Testis (tissue), 3 donors: ENCODE measurements around the gene FSTL1. TPM values are rescaled to one million over a fixed set of nuclear protein-coding genes. Genes with fewer than 3 reads are reported as not detected.

ENCODE experiments used
- DNase-seq: peaks from one replicate; pipeline ENCODE4 v3.0.0-alpha.2; 2019
- H3K27ac ChIP-seq, 2 donors: fragments of 200-600 bp; sonication (generic); one replicate each; pipeline ENCODE4 v1.5.1; 2019
- H3K27me3 ChIP-seq: fragments of 200-600 bp; sonication (generic); one replicate; pipeline ENCODE4 v1.5.1; 2019
- H3K36me3 ChIP-seq: fragments of 200-600 bp; sonication (generic); one replicate; pipeline ENCODE4 v1.5.1; 2017; ENCODE audit warnings: low read depth; ENCODE audit errors: missing control alignments
- H3K4me1 ChIP-seq: fragments of 200-600 bp; sonication (generic); one replicate; pipeline ENCODE4 v1.5.1; 2019
- H3K4me3 ChIP-seq, 2 donors: fragments of 200-600 bp; sonication (generic); one replicate each; pipeline ENCODE4 v1.5.1; 2017 to 2019
- H3K9me3 ChIP-seq: fragments of 200-600 bp; sonication (generic); one replicate; pipeline ENCODE4 v1.5.1; 2017
- POLR2A ChIP-seq: fragments of 450-650 bp; IDR thresholded peaks from one replicate; pipeline ENCODE4 v1.6.1; 2017; ENCODE audit warnings: antibody characterized with exemption, mild to moderate bottlenecking, moderate library complexity
- WGBS, 2 donors: methylation state at CpG; one replicate each; pipeline ENCODE4 v1.1.5; 2018; 5-methylcytosine and 5-hydroxymethylcytosine counted together
- intact Hi-C: fragments of 100-400 bp; cut with DNase I; formaldehyde crosslinking; loops from one replicate; pipeline ENCODE4 v1.15.1; 2023; ENCODE audit warnings: low total_unique reads
- polyA plus RNA-seq: library from polyadenylated mRNA; stranded (reverse); fragments of 350-450 nt; fragmentation: Illumina TruSeq; extraction: RNeasy Lipid Tissue Mini Kit (QIAGEN cat#74804); gene quantifications from one replicate; pipeline ENCODE4 v1.2.3, GENCODE V29; 2014; ENCODE audit warnings: low read depth, low replicate concordance; ENCODE audit not compliant: insufficient read depth
- total RNA-seq, 2 donors: library from RNA; depleted of rRNA; stranded (reverse); fragments of >200 nt; gene quantifications; one replicate each; pipeline ENCODE4 v1.2.3, GENCODE V29; 2016
- TF ChIP-seq, protein P1 (sequence below), 3 experiments: fragments of 450-650 bp in 2 of 3; fragments of 200-600 bp in 1 of 3; sonication (generic) in 1 of 3; IDR thresholded peaks; one replicate each; pipeline ENCODE4 v1.5.1; 2016 to 2019; ENCODE audit warnings: antibody characterized with exemption in 3 of 3, mild to moderate bottlenecking in 2 of 3, moderate library complexity in 1 of 3

FSTL1 gene
- total and polyA plus RNA-seq, 3 donors from 2014 or later: 35.0 to 122 (median 73.8) TPM

DNA sequence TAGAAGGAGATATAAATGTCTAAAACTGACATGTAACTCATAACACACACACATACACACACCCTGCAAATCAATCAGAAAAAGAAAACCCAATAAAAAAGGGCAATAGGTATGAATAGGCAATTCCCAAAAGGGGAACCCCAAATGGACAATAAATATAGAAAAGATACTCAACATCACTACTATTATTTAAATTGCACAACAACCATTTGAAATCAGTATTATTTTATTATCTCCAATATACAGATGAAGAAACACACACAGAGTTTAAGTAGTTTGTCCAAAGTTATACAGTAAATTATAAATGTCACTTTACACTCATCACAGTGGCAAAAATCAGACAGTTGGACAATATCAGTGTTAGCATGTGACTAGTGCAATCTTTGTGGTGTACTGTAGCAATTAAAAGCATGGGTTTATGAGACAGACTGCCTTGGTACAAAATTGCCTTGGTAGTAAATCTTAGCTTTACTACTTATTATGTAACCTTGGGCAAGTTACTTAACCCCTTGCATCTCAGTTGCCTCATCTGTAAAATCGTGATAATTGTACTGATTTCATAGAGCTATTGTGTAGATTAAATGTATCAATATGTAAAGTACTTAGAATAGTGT, 3.4 kb upstream of the FSTL1 start:
- TF ChIP-seq, protein P1, sequence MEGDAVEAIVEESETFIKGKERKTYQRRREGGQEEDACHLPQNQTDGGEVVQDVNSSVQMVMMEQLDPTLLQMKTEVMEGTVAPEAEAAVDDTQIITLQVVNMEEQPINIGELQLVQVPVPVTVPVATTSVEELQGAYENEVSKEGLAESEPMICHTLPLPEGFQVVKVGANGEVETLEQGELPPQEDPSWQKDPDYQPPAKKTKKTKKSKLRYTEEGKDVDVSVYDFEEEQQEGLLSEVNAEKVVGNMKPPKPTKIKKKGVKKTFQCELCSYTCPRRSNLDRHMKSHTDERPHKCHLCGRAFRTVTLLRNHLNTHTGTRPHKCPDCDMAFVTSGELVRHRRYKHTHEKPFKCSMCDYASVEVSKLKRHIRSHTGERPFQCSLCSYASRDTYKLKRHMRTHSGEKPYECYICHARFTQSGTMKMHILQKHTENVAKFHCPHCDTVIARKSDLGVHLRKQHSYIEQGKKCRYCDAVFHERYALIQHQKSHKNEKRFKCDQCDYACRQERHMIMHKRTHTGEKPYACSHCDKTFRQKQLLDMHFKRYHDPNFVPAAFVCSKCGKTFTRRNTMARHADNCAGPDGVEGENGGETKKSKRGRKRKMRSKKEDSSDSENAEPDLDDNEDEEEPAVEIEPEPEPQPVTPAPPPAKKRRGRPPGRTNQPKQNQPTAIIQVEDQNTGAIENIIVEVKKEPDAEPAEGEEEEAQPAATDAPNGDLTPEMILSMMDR (IDR thresholded peaks at IDR 0.05): no peak
- no peak for TF ChIP-seq POLR2A

DNA sequence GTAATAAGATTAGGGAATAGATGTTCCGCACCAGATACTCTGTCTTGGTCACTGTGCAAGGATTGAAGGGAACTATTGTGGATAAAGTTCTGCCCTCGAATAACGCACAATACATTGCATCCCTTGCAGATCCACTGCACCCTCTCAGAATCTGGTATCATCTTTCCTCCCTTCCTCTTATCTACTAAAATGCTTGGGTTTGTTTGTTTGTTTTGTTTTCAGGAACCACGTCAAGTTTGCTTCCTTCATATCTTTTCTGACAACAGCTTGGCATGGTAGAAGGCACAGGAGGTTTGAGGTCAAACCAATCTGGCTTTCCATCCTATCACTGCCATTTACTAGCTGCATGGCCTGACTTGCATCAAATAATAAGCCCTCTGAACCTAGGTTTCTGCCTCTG, 2.0 kb upstream of the FSTL1 start:
- H3K27me3 ChIP-seq: no peaks in the 10 kb centered on the region
- no peak overlapping the region for H3K27ac ChIP-seq
- no peaks in the 10 kb centered on the region for H3K9me3 ChIP-seq
- no peaks in the 10 kb centered on the region for H3K36me3 ChIP-seq
- peaks cover 9% of the 10 kb centered on the region for H3K4me1 ChIP-seq
- TF ChIP-seq, protein P1 (IDR thresholded peaks at IDR 0.05): no peak
- no peak for TF ChIP-seq POLR2A
- no peak for DNase-seq
- H3K4me3 ChIP-seq: no peak overlapping the region
- WGBS, 2 donors: 63 to 72% methylated on average over 4 of the region's 4 CpGs
- intact Hi-C loops: no loop called here

More for the DNA sequence above, 3.4 kb upstream of the FSTL1 start:
- WGBS, 2 donors: 75 to 87% methylated on average over 1 of the region's 1 CpG
- H3K27ac ChIP-seq: no peak overlapping the region
- H3K4me1 ChIP-seq: peaks cover 1% of the 10 kb centered on the region
- no peak overlapping the region for H3K4me3 ChIP-seq
- no peak for DNase-seq
- no peaks in the 10 kb centered on the region for H3K9me3 ChIP-seq
- intact Hi-C loops: no loop called here
- no peaks in the 10 kb centered on the region for H3K27me3 ChIP-seq
- H3K36me3 ChIP-seq: no peaks in the 10 kb centered on the region

DNA sequence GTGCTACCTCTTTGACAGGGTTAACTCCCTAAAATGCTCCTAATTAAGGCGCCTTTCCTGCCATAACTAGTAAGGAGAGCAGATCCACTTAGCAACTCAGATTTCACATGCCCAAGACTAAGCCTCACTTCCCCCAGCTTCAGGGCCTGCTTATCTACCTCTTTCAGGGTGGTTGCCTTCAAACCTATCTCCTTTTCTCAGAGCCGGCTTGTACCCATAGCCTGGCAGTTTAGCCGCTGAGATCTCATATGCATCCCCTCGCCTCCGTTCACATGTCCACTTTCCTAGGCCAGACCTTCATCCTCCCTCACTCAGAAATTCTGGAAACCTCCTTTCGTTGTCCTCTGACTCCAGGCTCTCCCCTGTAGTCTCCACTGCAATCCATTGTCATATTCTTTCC, 1.0 kb upstream of the FSTL1 start:
- no peak for DNase-seq
- peak overlapping the region in 1 of 2 donors; percentile 86 for H3K4me3 ChIP-seq
- H3K4me1 ChIP-seq: peaks cover 9% of the 10 kb centered on the region
- H3K27me3 ChIP-seq: no peaks in the 10 kb centered on the region
- intact Hi-C loops: no loop called here
- TF ChIP-seq, protein P1 (IDR thresholded peaks at IDR 0.05): no peak
- no peak for TF ChIP-seq POLR2A
- H3K36me3 ChIP-seq: no peaks in the 10 kb centered on the region
- peak overlapping the region; percentile 87 to 88 for H3K27ac ChIP-seq
- 55 to 70% methylated on average over 6 of the region's 6 CpGs for WGBS, 2 donors
- no peaks in the 10 kb centered on the region for H3K9me3 ChIP-seq

DNA sequence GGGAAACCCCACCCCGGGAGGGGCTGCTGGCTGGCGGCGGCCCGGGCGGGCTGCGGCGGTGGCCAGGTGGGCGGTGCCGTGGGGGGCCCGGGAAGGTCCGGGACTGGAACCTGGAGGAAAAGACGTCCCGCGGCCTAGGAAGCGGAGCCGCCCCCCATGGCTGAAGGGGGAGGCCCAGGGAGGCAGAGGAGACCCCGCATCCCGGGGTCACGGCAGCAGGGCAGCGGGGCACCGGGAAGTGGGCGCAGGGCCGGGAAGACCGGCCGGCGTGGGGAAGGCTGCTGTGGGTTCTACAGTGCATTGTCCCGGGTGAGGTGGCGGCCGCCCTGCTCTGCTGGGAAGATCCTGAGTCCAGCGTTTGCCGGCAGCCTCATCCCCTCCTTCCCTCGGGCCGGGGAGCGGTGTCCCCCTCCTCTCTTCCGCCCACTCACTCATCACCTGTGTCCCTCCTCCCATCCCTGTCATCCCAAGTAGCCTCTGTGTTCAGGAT, 525 bp upstream of the FSTL1 start:
- TF ChIP-seq, protein P1 (IDR thresholded peaks at IDR 0.05): no peak
- TF ChIP-seq POLR2A: no peak
- 3 to 13% methylated on average over 8 to 35 of the region's 35 CpGs for WGBS, 2 donors
- Histone ChIP-seq H3K4me3 (peak overlapping the region; percentile 67 to 86), H3K27ac (peak overlapping the region; percentile 87 to 88), H3K4me1 (peaks cover 9% of the 10 kb centered on the region), H3K36me3 (no peaks in the 10 kb centered on the region), H3K9me3 (no peaks in the 10 kb centered on the region), H3K27me3 (no peaks in the 10 kb centered on the region)
- intact Hi-C loops: no loop called here
- DNase-seq: peak; percentile 23
